GM18517 (cell line): ENCODE results near the gene STX1B.
A peak's percentile ranks its signal among the peaks of the same experiment; 100 is the strongest.
"Not testable (repeated sequence)": the region's sequence is repeated elsewhere in the genome, so short reads cannot be mapped to it uniquely, and the experiment has no call there.

Experiments used
- ATAC-seq: cut with Tn5 transposase; IDR thresholded peaks from one replicate; pipeline ENCODE4 v1.9.1; 2021; ENCODE audit warnings: mild to moderate bottlenecking, moderate library complexity; ENCODE audit not compliant: unreplicated experiment

Gene STX1B

DNA sequence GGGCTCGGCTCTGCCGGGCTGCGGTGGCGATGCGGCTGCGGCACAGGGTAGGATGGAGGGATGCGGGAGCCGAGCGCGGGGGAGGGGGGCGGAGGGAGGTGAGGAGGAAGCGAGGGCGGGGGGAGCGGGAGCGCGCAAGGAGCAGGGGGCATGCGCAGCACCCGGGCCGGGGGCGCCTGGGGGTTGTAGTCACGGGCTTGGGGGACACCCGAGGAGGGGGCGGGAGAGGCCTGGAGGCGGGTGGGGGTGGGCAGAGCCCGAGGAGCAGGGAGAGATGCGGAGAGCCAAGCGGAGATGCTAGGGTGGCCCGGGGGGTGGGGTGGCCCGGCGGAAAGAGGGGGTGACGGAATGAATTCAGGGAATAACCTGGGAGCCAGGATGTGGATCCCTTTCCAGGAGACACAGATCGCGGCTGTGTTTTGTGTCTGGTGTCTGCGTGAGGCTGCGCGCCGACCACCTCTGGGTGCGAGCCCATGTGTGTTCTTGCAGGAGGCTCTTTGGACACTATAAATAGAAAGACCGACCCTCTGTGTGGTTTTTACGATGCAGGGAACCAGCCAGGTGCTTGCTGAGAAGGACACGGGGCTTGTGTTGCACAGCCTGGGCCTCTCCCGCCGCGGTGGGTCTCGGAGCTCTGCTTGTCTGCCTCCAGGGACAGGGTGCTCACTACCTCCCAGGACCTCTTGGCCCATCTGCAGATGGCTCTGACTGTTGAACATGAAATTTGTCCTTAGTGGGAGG, at the start of gene STX1B:
STX1B (minus strand) TSS at position 54 of the 741 bp plus-strand sequence. CDS start 242 bp downstream, outside the sequence.
- ATAC-seq = no peak

DNA sequence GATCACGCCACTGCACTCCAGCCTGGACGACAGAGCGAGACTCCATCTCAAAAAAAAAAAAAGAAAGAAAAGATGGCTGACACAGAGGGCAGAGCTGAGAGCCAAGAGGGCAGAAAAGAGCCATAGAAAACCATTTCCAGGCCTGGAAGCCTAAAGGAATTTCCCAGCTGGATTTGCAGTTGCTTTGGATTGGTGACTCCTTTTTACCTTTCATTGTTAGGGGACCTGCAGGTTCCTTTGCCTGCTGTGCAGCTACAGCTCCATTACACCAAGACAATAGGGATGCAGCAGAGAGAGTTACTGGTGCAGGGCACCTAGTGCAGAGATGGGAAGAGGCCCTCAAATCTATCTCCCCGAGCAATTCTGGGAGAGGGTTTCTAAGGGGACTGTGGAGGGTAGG, 45.2 kb upstream of the STX1B start:
- ATAC-seq = no peak

DNA sequence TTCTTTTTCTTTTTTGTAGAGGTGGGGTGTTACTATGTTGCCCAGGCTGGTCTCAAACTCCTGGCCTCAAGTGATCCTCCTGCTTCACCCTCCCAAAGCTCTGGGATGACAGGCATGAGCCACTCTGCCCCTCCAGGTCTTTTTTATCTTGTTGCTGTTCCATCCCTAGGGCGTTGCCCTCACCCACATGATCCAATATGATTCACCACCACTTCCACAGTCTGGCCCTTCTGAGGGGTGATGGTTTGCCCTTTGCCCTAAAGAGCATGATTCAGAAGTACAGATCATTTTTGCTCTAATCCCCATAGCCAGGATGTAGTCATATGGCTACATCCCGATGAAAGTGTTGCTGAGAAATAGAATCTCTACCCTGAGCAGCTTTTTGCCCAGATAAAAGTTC, 41.7 kb upstream of the STX1B start:
- no peak for ATAC-seq

DNA sequence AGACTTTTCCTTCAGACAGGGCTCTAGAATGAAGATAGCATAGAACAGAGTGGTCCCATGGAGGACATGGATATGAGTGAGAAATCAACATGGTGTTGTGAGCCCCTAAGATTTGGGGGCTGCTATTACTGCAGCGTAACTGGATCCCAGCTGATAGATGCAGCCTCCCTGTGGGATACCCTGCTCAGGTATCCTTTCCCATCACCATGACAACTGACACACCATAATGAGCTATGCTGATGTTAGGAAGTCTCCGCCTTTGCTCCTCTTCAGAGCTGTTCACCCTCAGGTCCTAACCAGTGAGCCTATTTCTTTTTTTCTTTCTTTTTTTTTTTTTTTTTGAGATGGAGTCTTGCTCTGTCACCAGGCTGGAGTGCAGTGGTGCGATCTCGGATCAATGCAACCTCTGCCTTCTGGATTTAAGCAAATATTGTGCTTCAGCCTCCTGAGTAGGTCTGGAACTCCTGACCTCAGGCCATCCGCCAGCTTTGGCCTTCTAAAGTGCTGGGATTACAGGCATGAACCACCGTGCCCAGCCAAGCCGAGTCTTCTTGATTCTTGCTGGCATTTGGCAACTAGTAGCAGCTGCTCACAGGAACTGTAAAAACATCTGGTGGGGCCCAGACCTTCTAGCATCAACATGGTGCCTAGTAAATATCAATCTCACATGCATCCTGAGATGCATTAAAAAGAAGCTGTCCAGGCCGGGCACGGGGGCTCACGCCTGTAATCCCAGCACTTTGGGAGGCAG, 40.0 kb upstream of the STX1B start:
- ATAC-seq = no peak

DNA sequence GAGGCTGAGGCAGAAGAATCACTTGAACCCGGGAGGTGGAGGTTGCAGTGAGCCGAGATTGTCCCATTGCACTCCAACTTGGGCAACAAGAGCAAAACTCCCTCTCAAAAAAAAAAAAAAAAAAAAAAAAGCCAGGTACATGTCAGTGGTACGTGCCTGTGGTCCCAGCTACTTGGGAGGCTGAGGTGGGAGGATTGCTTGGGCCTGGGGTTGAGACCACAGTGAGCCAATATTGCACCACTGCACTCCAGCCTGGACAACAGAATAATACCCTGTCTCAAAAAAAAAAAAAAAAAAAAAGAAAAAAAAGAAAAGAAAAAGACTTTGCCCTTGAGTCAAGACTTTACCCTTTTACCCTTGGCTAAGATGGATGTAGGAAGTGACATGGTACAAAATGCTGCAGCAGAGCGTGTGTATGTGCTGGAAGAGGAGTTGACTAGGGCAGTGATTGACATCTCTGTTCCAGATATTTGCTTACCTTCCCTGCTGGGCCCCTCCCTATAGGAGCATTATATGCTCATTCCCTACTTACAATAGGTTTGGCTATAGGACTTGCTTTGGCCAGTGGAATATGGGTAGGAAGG, 33.6 kb upstream of the STX1B start:
- ATAC-seq = no peak

DNA sequence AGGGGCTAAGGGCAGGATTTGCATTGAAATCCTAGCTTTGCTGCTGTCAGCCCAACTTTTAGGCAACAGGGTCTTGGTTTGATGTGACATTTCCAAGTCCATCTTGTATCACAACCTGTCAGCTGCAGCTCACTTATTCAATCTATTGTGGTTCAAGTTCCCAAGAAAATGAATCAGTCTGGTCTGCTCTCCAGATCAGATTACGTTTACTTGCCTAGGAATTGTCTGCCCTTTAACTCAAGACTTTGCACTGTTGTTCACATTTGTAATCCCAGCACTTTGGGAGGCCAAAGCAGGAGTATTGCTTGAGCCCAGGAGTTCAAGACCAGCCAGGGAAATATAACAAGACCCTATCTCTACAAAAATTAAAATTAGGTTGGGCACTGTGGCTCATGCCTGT, 32.9 kb upstream of the STX1B start:
- no peak for ATAC-seq

DNA sequence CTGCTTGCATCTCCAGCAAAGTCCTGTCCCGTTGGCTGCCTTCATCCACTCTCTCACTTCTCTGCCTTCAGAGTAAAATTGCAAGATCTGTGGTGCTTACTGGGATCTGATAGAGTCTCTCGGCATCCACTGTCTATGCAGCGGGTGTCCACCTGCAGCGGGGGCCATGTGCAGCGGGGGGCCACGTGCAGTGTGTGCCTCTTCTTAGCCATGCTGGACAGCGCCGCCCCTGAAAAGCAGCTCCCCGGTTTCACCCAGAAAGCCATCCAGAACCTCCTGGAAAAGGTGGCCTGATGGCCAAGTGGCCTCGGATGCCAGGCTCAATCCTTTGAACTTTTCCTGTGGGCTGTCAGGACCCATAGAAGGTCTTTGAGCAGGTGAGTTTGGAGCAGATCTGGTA, 32.4 kb upstream of the STX1B start:
- ATAC-seq = no peak

DNA sequence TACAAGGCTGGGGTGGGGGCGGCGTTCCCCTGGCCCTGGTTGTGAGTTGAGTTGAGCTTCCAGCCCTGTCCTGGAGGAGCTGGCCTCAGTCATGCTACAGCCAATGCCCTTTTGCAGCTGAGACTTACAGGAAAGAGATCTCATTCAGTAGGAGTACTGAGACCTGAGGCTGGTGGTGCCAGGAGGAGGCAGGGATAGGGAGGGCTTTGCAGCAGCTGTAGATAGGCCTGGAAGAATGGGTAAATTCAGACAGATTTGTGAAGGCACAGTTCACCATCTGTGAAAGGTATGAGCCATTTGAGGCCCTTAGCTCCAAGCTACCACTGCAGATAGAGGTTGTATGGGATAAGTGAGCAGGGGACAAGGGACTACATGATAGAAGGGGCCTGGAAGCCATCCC, 28.6 kb upstream of the STX1B start:
- ATAC-seq = no peak

DNA sequence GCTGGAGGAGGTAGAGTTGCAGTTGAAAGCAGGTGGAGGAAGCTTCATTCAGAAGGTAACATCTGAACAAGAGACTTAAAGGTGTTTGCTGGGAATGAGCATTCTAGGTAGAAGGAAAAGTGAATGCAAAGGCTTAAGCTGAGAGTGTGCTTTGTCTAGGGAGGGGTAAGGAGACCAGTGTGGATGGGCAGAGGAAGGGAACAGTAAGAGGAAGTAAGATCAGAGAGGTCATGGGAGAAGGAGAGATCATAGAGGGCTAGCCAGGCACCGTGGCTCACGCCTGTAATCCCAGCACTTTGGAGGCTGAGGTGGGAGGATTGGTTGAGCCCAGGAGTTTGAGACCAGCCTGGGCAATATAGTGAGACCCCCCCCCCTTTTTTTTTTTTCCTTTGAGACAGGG, 26.3 kb upstream of the STX1B start:
- no peak for ATAC-seq

DNA sequence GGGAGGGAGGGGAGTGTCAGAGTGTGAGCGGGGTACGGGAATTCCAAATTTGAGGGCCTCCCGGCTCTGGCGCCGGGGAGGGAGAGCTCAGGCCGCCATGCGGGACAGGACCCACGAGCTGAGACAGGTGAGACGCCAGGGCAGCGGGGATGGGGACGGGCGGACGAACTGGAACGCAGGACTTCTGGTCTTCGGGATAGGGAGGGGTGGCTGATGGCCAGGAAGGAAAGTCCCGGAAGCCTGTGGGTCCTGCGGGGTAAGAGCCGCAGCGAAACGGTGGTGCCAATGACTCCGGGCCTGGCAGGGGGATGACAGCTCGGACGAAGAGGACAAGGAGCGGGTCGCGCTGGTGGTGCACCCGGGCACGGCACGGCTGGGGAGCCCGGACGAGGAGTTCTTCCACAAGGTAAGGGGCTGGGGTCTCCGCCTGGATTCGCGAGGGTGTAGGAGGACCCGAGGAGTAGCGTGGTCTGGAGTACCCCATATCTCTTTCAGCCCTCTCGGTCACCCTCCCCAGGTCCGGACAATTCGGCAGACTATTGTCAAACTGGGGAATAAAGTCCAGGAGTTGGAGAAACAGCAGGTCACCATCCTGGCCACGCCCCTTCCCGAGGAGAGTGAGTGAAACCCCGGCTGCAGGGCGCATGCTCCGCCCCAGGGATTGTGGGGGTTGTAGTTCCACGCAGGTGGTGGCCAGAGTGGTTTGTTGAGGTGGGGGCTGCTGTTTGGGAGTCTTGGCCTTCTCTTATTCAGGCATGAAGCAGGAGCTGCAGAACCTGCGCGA, 23.5 kb upstream of the STX1B start:
- ATAC-seq = no peak

DNA sequence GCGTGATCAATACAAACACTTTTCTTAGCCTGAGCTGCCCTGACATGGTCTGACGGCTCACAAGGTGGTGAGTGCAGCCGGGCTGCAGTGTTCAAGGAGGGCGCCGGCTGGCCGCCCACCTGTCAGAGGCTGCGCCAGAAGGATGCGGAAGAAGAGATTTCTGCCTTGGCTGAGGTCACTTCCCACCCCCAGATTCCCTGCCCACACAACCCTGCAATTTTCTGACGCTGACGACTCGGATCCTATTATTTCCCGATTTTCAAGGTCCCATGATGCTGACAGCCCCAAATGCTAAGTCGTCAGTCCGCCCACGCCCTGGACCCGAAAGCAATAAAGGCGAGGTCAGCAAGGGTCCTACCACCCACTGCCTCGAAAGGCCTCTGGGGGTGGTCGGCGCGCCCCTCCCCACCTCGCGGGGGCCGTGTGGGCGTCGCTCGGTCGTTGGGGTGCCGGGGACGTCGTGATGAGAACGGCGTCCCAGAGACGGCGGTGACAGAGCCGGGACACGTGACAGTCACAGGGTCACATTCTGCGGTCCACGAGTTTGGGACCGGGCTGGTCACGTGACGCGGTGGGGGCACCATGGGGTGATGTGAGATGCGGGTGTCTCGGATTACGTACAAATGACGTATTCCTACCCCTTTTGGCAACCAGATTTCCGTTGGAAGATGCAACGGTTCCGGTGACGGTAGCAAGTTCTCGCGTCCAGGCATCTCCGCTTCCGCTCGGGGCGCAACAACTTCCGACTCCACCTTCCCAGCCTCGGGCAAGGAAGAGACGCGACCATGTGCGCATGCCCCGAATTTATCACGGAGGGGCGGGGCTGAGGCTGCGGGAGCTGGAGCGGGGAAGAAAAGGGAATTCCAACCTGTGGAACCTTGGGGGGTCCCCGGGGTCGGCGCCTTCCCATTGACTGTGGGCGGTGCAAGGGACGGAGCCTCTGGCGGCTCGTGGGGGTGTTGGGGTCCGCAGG, 22.6 kb upstream of the STX1B start, which contains the start of gene STX4:
STX4 (plus strand) TSS at position 823 of the 973 bp plus-strand sequence. CDS start 248 bp downstream, outside the sequence.
- peak; percentile 77 for ATAC-seq

DNA sequence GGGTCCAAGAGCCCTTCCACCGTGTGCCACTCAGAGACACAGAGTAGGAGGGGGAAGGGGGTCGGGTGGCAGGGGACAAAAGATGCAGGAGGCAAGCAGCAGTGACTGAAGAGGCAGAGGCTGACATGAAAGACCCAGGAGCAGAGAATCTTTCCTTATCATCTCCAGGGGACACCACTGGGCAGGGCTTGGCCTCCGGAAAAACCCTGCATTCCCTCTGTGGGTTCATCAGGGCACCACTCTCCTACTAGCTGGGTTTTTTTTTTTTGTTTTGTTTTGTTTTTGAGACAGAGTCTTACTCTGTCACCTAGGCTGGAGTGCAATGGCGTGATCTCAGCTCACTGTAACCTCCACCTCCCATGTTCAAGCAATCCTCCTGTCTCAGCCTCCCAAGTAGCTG, 20.8 kb upstream of the STX1B start:
- no peak for ATAC-seq

DNA sequence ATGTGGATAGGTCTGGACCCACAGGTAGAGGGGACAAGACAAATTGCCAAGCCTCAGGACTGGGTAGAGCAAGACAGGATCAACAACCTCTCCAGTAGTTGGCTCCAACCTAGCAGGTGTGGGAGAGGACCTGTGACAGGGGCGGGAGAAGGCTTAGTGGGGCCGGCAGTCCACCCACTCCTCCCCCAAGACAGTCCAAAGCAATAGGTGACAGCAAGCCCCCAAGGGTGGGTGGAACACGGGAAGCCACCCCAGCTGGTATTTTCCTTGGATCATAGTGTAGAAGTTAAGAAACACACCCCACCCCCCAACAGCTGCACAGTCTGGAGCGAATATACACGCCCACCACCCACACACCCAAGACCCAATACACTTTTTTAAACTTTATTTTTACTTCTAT, 18.8 kb upstream of the STX1B start:
- ATAC-seq = no peak

DNA sequence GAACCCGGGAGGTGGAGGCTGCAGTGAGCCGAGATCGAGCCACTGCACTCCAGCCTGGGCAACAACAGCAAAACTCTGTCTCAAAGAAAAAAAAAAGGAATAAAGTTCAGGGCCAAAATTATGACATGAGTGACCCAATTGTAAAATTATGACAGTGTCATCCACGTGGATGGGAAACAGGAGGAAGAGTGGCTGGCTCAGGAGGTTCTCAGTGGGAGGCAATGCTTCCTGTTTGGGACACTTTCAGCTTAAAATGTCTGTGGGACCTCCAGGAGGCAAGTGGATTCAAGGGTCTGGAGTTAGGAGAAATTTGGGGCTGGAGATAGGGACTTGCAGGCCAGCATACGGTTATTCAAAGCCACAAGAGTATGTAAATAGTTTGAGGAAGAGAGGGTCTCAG, 14.9 kb upstream of the STX1B start:
- no peak for ATAC-seq

DNA sequence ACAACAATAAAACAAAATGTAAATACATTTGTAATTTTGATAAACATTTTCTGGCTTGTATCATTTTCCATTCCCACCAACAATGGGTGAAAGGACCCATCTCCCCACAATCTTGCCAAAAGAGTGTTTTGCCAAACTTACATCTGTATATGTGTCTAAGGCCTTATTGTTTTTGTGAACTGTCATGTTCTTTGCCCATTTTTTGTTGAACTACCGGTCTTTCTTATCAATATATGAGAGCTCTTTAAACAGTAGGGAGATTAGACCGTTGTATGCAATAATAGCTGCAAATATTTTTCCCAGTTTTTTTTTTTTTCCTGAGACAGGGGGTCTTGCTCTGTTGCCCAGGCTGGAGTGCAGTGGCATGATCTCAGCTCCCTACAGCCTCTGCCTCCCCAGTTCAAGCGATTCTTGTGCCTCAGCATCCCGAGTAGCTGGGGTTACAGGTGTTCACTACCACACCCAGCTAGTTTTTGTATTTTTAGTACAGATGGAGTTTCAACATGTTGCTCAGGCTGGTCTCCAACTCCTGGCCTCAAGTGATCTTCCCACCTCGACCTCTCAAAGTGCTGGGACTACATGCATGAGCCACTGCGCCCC, 13.3 kb upstream of the STX1B start:
- no peak for ATAC-seq

DNA sequence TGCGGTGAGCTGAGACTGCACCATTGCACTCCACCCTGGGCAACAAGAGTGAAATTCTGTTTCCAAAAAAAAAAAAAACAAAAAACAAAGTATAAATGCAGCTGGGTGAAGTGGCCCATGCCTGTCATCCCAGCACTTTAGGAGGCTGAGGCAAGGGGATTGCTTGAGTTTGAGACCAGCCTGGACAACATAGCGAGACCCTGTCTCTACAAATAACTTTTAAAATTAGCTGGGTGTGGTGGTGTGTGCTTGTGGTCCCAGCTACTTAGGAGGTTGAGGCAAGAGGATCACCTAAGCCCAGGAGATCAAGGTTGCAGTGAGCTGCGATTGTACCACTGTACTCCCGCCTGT, 12.8 kb upstream of the STX1B start:
- no peak for ATAC-seq

DNA sequence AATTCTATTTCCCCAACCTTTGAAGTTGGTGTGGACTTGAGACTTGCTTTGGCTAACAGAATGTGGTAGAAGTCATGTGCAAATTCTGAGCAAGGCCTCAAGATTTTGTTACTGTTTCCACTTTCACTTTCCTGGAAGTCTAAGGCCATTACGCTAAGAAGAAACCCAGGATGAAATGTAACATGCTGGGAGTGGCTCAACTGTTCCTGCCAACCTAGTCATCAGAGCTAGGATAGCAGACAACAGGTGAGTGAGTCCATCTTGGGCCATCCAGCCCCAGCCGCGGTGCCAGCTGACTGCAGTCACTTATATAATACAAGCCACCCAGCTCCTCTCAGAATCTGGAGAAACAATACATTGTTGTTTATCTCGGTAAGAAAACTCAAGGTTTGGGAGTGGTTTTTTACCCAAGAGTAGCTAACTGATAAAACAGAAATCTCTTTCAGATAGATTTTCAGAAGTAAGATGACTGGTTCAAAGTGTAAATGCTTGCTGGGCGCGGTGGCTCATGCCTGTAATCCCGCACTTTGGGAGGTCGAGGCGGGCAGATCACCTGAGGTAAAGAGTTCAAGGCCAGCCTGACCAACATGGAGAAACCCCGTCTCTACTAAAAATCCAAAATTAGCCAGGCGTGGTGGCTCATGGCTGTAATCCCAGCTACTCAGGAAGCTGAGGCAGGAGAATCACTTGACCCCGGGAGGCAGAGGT, 12.3 kb upstream of the STX1B start:
- no peak for ATAC-seq

DNA sequence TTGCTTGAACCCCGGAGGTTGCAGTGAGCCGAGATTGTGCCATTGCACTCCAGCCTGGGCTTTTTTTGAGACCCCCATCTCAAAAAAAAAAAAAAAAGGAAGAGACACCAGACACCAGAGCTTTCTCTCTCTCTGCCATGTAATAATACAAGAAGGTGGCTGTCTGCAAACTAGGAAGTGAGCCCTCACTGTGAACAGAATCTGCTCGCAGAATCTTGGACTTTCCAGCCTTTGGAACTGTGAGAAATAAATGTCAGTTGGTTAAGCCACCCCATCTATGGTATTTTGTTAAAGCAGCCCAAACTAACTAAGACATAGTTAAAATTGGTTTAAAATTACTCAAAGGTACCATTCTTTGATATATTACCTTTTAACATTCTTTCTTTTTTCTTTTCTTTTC, 10.1 kb upstream of the STX1B start:
- ATAC-seq = no peak

DNA sequence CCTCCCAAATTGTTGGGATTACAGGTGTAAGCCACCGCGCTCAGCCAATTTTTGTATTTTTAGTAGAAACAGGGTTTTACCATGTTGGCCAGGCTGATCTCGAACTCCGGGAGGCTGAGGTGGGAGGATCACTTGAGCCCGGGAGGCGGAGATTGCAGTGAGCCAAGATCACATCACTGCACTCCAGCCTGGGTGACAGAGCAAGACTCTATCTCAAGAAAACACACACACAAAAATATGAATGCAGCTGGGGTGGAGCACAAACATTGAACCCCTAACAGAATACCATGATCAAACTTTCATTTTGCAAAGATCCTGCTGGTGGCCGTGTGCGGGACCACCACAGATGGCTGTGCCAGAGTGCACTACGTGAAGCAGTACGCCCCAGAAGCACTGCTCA, 7.3 kb upstream of the STX1B start:
- ATAC-seq = not testable (repeated sequence)
